H1 (cell line): ENCODE results near the gene MEIS2. TPM values are rescaled to one million over a fixed set of nuclear protein-coding genes. Genes with fewer than 3 reads are reported as not detected.

Experiments used
- CTCF ChIA-PET: fragments of 300-600 bp; sonication (Branson Sonifier 250); formaldehyde crosslinking; loops from one replicate; lab custom pipeline; 2021; ENCODE audit not compliant: partially characterized antibody; lab: Charles Lee
- POLR2A ChIA-PET: fragments of 300-600 bp; sonication (Branson Sonifier 250); formaldehyde crosslinking; loops from one replicate; lab custom pipeline; 2021; ENCODE audit warnings: inconsistent platforms; ENCODE audit not compliant: partially characterized antibody; lab: Charles Lee
- DNase-seq, 2 experiments: peaks; one replicate each; pipeline versions ENCODE4 v3.0.0 to v3.0.0-alpha.2; 2010 to 2022; ENCODE audit warnings: low spot score in 2 of 2, low read depth in 1 of 2, mixed read lengths in 1 of 2
- FAIRE-seq: peaks from 2 replicates; lab custom pipeline; 2011; peaks lifted over from hg19 to GRCh38; lab: Jason Lieb, UNC
- H2AFZ ChIP-seq: 2 replicates; pipeline ENCODE4 v1.8.1; 2012; ENCODE audit warnings: low read length, inconsistent platforms
- H2AK5ac ChIP-seq: 2 replicates; pipeline ENCODE4 v1.6.1; 2013; ENCODE audit warnings: low read depth, low read length
- H2BK120ac ChIP-seq: replicated peaks from 2 replicates; pipeline ENCODE3; 2013; ENCODE audit warnings: low read depth, low read length, inconsistent platforms
- H2BK12ac ChIP-seq: 2 replicates; pipeline ENCODE4 v1.6.1; 2013; ENCODE audit warnings: low read depth, low read length
- H2BK15ac ChIP-seq: 2 replicates; pipeline ENCODE4 v1.6.1; 2013; ENCODE audit warnings: low read length
- H2BK20ac ChIP-seq: 2 replicates; pipeline ENCODE4 v1.6.1; 2013; ENCODE audit warnings: low read length
- H2BK5ac ChIP-seq: 2 replicates; pipeline ENCODE4 v1.6.1; 2013; ENCODE audit warnings: low read depth, low read length
- H3K14ac ChIP-seq: 2 replicates; pipeline ENCODE4 v1.6.1; 2013; ENCODE audit warnings: inconsistent platforms; ENCODE audit not compliant: insufficient read length
- H3K18ac ChIP-seq: 2 replicates; pipeline ENCODE4 v1.6.1; 2013; ENCODE audit warnings: low read length; ENCODE audit errors: extremely low read depth
- H3K23ac ChIP-seq: 2 replicates; pipeline ENCODE4 v1.6.1; 2013; ENCODE audit warnings: inconsistent platforms; ENCODE audit not compliant: insufficient read length
- H3K23me2 ChIP-seq: 2 replicates; pipeline ENCODE4 v1.6.1; 2013; ENCODE audit warnings: low read depth, low read length
- H3K27ac ChIP-seq: 2 replicates; pipeline ENCODE4 v1.6.1; 2011; ENCODE audit warnings: low read depth, low read length, inconsistent platforms
- H3K27me3 ChIP-seq, 4 experiments: replicated peaks in 1 of 4; 1 replicate in 1 of 4; 2 replicates in 3 of 4; pipeline versions ENCODE4 v1.6.1 to v1.8.1; 2011 to 2013; ENCODE audit warnings: low read length in 3 of 4, mild to moderate bottlenecking in 3 of 4, inconsistent platforms in 2 of 4, mixed read lengths in 2 of 4, moderate library complexity in 1 of 4; ENCODE audit not compliant: control insufficient read depth in 3 of 4, insufficient read depth in 3 of 4; ENCODE audit errors: extremely low read depth in 1 of 4
- H3K36me3 ChIP-seq, 4 experiments: 2 replicates each; pipeline versions ENCODE4 v1.6.1 to v1.8.1; 2011 to 2013; ENCODE audit warnings: mild to moderate bottlenecking in 4 of 4, low read length in 3 of 4, moderate library complexity in 2 of 4, control low read depth in 1 of 4, inconsistent platforms in 1 of 4; ENCODE audit not compliant: insufficient read depth in 4 of 4, control insufficient read depth in 2 of 4
- H3K4ac ChIP-seq: replicated peaks from 2 replicates; pipeline ENCODE3; 2013; ENCODE audit warnings: low read length, low read depth, mixed read lengths, inconsistent platforms; ENCODE audit not compliant: insufficient read length
- H3K4me1 ChIP-seq, 4 experiments: replicated peaks in 1 of 4; 1 replicate in 1 of 4; 2 replicates in 3 of 4; pipeline versions ENCODE4 v1.6.1 to v1.8.1; 2011 to 2013; ENCODE audit warnings: low read length in 3 of 4, inconsistent platforms in 2 of 4, mixed read lengths in 1 of 4; ENCODE audit not compliant: insufficient read depth in 4 of 4, control insufficient read depth in 3 of 4
- H3K4me2 ChIP-seq, 2 experiments: 2 replicates each; pipeline versions ENCODE4 v1.6.1 to v1.8.1; 2011 to 2013; ENCODE audit warnings: low read depth in 2 of 2, low read length in 2 of 2, control low read depth in 1 of 2, inconsistent platforms in 1 of 2, mild to moderate bottlenecking in 1 of 2; ENCODE audit not compliant: insufficient read depth in 1 of 2
- H3K4me3 ChIP-seq, 4 experiments: fragments of 200-600, 300-600 bp in 1 of 4; sonication (generic), shearing (Covaris generic), sonication (Bioruptor Twin) in 1 of 4; 2 replicates each; pipeline versions ENCODE4 v1.5.1 to v1.8.1; 2011 to 2016; ENCODE audit warnings: low read length in 4 of 4, low read depth in 3 of 4, control low read depth in 2 of 4, inconsistent platforms in 2 of 4, mild to moderate bottlenecking in 2 of 4, mixed read lengths in 1 of 4, moderate library complexity in 1 of 4; ENCODE audit not compliant: insufficient read depth in 2 of 4; ENCODE audit errors: extremely low read depth in 1 of 4
- H3K56ac ChIP-seq: replicated peaks from 2 replicates; pipeline ENCODE3; 2013; ENCODE audit warnings: low read depth, mild to moderate bottlenecking, mixed read lengths, low read length, inconsistent platforms; ENCODE audit not compliant: insufficient read length
- H3K79me1 ChIP-seq: 2 replicates; pipeline ENCODE4 v1.6.1; 2013; ENCODE audit warnings: low read depth, low read length, control low read depth
- H3K79me2 ChIP-seq, 2 experiments: 2 replicates each; pipeline versions ENCODE4 v1.6.1 to v1.8.1; 2012 to 2013; ENCODE audit warnings: low read length in 2 of 2, mild to moderate bottlenecking in 2 of 2, inconsistent platforms in 1 of 2; ENCODE audit not compliant: insufficient read depth in 2 of 2, control insufficient read depth in 1 of 2
- H3K9ac ChIP-seq, 4 experiments: replicated peaks in 1 of 4; 1 replicate in 1 of 4; 2 replicates in 3 of 4; pipeline versions ENCODE4 v1.6.1 to v1.8.1; 2011 to 2013; ENCODE audit warnings: low read depth in 3 of 4, low read length in 3 of 4, control low read depth in 2 of 4, mild to moderate bottlenecking in 2 of 4, moderate library complexity in 2 of 4, inconsistent platforms in 1 of 4; ENCODE audit errors: extremely low read depth in 1 of 4
- H3K9me3 ChIP-seq, 2 experiments: 2 replicates each; pipeline versions ENCODE4 v1.6.1 to v1.8.1; 2012 to 2013; ENCODE audit warnings: mild to moderate bottlenecking in 2 of 2, moderate library complexity in 2 of 2, control low read depth in 1 of 2, inconsistent platforms in 1 of 2, low read depth in 1 of 2, low read length in 1 of 2, mixed read lengths in 1 of 2; ENCODE audit not compliant: insufficient read depth in 2 of 2
- H4K20me1 ChIP-seq, 2 experiments: replicated peaks in 1 of 2; 2 replicates each; pipeline versions ENCODE3 to v1.8.1; 2011 to 2013; ENCODE audit warnings: inconsistent platforms in 2 of 2, low read length in 2 of 2, mild to moderate bottlenecking in 1 of 2; ENCODE audit not compliant: insufficient read depth in 2 of 2, control insufficient read depth in 1 of 2
- H4K5ac ChIP-seq: 2 replicates; pipeline ENCODE4 v1.6.1; 2013; ENCODE audit warnings: low read length, low read depth, mixed read lengths, inconsistent platforms; ENCODE audit not compliant: insufficient read length
- H4K8ac ChIP-seq: 2 replicates; pipeline ENCODE4 v1.8.0; 2013; ENCODE audit warnings: mild to moderate bottlenecking, moderate library complexity, low read length, inconsistent platforms; ENCODE audit not compliant: insufficient read depth; ENCODE audit errors: extremely low read depth
- H4K91ac ChIP-seq: replicated peaks from 2 replicates; pipeline ENCODE3; 2013; ENCODE audit warnings: low read length, mixed read lengths, inconsistent platforms; ENCODE audit not compliant: insufficient read length
- CHD2 ChIP-seq: IDR thresholded peaks from 2 replicates; pipeline ENCODE4 v1.6.1; 2012; ENCODE audit warnings: low read length, improper control_type of control experiment
- RXRA ChIP-seq: IDR thresholded peaks from 2 replicates; pipeline ENCODE4 v1.6.1; 2011; ENCODE audit warnings: low read depth, mild to moderate bottlenecking, low read length, moderate library complexity; ENCODE audit not compliant: insufficient read depth
- TEAD4 ChIP-seq: IDR thresholded peaks from 2 replicates; pipeline ENCODE4 v1.6.1; 2012; ENCODE audit warnings: low read depth, low read length, inconsistent platforms, mixed read lengths
- WGBS, 2 experiments: shearing (Covaris generic) in 1 of 2; methylation state at CpG; one replicate each; pipeline versions ENCODE4 v1.1.6 to v1.1.7; 2013 to 2015; ENCODE audit warnings: low lambda C conversion rate in 2 of 2, mixed read lengths in 2 of 2, inconsistent platforms in 1 of 2, low coverage in 1 of 2, missing lambda C conversion rate in 1 of 2; ENCODE audit not compliant: insufficient replicate concordance in 2 of 2, insufficient coverage in 1 of 2, insufficient read length in 1 of 2; ENCODE audit errors: extremely low coverage in 1 of 2, missing lambda C conversion rate in 1 of 2; 5-methylcytosine and 5-hydroxymethylcytosine counted together
- polyA plus RNA-seq, 7 experiments: library from polyadenylated mRNA; depleted of rRNA in 3 of 7; stranded (reverse) in 5 of 7; unstranded in 2 of 7; fragments of >200 nt in 5 of 7; fragments of 200-250 nt in 2 of 7; gene quantifications; 1 replicate in 5 of 7; 2 replicates in 1 of 7; 4 replicates in 1 of 7; pipeline versions ENCODE4 v1.2.1 to v1.2.3, GENCODE V29; 2011 to 2013; ENCODE audit warnings: missing spikeins in 2 of 7, mixed read lengths in 2 of 7
- total RNA-seq: library from RNA; stranded (reverse); fragmentation: NEBNext Ultra II Directional; extraction: Animal tissue kit (Norgen Biotek cat#: 25700); gene quantifications from 2 replicates; pipeline ENCODE4 v1.2.1, GENCODE V29; 2021

MEIS2 gene
- total and polyA plus RNA-seq, 2 of the 8 experiments (the other 6 are each of a cell fraction or from before 2014, with no cell fraction given): 0.22 to 1.2 TPM

DNA sequence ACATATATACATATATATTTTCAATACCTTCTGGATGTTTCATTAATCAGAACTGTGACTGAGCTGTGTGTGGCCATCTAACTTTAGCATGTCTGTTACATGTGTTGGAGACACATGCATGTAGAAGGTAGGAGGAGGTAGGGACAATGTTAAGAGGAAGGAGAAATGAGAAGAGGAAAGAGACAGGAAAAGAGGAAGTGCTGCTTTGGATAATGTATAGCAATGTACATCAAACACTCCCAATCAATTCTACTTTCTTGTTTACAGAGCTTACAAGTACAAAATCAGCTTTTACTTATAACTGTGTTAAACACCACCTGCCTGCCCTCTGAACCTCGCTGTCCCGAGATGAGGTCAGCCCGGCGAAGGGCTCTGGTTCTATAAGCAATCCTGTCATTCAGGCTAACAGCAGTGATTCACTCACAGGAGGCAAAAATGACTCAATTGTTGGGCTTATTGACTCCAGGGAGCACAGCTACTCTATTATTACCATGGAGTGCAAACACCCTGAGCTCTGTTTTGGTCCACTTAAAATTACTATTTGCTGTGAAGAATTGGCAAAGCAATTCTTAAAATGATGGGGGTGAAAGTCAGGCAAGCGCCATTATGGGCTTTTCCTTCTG, 188.9 kb downstream of the MEIS2 start:
- Histone ChIP-seq H3K4ac (no peak overlapping the region), H3K9me3 (no peaks in the 10 kb centered on the region), H3K23me2 (no peaks in the 10 kb centered on the region), H2BK120ac (no peak overlapping the region), H3K18ac (no peak overlapping the region), H2AFZ (no peak overlapping the region), H2BK20ac (no peak overlapping the region), H3K36me3 (no peaks in the 10 kb centered on the region), H3K4me3 (no peak overlapping the region), H3K4me2 (no peak overlapping the region), H3K27me3 (no peaks in the 10 kb centered on the region), H4K8ac (no peak overlapping the region), H2AK5ac (no peak overlapping the region), H3K79me1 (no peaks in the 10 kb centered on the region), H2BK5ac (no peak overlapping the region)
- CTCF ChIA-PET: interaction anchor here (0.6 to 2.0 kb wide), 2 partner anchors 9 to 1480 kb away, joined by 3 to 4 read pairs; no protein-coding TSS in a partner anchor
- TF ChIP-seq RXRA (no peak), CHD2 (no peak), TEAD4 (no peak)
- TF ChIP-seq, all 59 proteins: peak for 0
- Histone ChIP-seq H4K5ac (no peak overlapping the region), H3K56ac (no peak overlapping the region), H3K79me2 (no peaks in the 10 kb centered on the region), H3K14ac (no peak overlapping the region), H2BK15ac (no peak overlapping the region), H3K4me1 (peaks cover 0 to 5% (median 2%) of the 10 kb centered on the region in 4 experiments; a peak in 3 of 7 replicates), H3K9ac (no peak overlapping the region), H2BK12ac (no peak overlapping the region; the same call in 1 of the 2 replicates), H3K23ac (no peak overlapping the region), H3K27ac (no peak overlapping the region), H4K91ac (no peak overlapping the region), H4K20me1 (no peaks in the 10 kb centered on the region)
- FAIRE-seq (no peak), DNase-seq (no peak)
- 92% methylated on average over 5 of the region's 5 CpGs; no CpG with 5 or more reads in 1 of the 2 experiments for WGBS, 2 experiments
- POLR2A ChIA-PET: no interaction called here
